HG03095 (cell line): ENCODE results near the gene ERVW-1.
"Not testable (repeated sequence)": the region's sequence is repeated elsewhere in the genome, so short reads cannot be mapped to it uniquely, and the experiment has no call there.

ENCODE experiments used
- ATAC-seq: cut with Tn5 transposase; IDR thresholded peaks from one replicate; pipeline ENCODE4 v1.9.1; 2021; ENCODE audit warnings: moderate library complexity; ENCODE audit not compliant: unreplicated experiment

Gene ERVW-1

DNA sequence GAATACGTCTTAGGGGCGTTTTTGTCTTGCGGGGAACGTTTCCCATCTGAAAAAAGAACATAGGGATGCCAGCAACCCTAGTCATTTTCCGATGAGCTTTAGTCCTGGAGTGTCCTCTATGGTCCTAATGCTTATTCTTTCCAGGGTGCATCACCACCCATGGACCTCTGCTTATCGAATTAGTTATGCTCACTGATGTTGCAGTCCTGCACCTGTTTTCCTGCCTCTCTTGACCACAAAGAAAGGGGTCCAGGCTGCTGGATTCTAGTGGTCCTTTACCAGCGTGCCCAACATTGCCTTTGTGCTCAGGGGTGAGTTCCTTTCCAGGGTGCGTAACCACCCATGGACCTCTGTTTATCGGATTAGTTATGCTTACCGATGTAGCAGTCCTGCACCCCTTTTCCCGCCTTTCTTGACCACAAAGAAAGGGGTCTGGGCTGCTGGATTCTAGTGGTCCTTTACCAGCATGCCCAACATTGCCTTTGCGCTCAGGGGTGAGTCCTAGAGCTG, 2.4 kb downstream of the ERVW-1 start:
- not testable (repeated sequence) for ATAC-seq

DNA sequence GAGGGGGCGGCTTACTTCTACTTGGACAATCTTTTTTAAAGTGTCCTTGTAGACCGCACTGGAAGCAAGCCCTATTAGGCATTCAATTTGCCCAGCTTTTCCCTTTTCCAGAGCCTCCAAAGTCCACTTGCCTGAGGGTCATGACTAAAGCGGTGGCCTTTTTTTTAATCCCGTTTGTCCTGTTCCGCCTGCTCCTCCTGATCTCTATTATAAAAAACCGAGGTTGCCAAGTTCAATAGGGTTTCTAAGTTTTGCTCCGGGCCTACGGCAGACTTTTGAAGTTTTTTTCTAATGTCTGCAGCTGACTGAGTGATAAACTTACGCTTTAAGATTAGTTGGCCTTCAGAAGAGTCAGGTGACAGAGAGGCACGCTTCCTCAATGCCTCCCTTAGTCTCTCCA, 3.8 kb downstream of the ERVW-1 start:
- not testable (repeated sequence) for ATAC-seq

DNA sequence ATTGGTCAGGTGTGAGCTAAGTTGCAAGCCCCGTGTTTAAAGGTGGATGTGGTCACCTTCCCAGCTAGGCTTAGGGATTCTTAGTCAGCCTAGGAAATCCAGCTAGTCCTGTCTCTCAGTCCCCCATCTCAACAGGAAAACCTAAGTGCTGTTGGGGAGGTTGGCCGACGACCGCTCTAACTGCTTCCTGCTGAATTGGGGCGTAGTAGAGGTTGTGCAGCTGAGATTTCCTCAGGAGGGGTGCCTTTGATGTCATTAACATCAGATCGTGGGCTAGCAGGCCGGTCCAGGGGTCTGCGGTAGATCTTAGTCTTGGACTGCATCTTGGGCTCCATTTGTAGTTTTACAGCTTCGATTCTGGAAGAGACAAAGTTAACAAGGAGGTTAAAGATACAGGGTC, 9.2 kb downstream of the ERVW-1 start:
- ATAC-seq, result not testable (repeated sequence)

DNA sequence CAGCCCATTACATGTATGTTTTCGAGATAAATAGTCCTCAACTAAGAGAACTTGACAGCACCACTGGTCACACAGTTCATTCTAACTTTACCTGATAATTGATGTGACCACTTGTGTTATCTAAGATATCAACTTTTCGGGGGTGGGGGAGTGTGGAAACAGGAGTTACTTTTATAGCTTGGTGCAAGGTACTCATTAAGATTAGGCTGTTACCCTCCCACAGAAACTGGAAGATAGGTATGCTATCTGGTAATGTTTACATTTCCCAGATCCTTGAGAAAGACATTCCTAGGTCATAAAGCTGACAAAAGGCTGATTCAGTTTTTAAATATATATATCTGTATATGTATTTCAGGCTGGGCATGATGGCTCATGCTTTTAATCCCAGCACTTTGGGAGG, 11.1 kb downstream of the ERVW-1 start:
- no peak for ATAC-seq

DNA sequence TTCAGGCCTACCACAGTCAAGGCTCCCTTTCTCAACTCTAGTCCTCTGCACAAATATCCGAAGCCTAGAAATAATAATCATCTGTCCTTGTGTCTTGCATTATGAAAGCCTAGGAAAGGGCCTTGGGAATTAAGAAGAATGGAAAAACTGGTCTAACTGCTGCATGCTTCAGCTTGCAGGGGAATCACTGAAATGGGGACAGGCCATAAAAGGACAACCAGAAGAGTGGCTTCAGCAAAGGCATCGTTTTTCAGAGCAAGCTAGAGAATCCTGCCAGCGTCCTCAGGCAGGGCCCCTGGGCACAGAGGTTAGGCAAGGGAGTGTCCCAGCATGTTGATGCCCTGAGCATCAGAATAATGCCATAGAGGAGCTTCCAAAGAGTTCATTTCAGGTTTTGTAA, 13.2 kb downstream of the ERVW-1 start:
- no peak for ATAC-seq

DNA sequence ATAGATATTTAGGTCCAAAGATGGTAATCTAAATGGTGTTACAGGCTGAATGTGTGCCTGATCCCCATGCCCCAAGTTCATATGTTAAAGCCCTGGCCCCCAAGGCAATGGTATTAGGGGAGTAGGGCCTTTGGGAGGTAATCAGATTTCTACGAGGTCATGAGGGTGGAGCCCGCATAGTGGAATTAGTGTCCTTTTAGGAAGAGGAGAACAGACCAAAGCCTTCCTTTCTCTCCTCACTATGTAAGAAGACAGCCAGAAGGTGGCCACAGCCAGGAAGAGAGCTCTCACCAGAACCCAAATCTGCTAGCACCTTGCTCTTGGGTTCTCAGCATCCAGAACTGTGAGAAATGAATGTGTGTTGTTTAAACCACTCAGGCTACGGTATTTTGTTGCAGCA, 15.2 kb downstream of the ERVW-1 start:
- ATAC-seq, result no peak

DNA sequence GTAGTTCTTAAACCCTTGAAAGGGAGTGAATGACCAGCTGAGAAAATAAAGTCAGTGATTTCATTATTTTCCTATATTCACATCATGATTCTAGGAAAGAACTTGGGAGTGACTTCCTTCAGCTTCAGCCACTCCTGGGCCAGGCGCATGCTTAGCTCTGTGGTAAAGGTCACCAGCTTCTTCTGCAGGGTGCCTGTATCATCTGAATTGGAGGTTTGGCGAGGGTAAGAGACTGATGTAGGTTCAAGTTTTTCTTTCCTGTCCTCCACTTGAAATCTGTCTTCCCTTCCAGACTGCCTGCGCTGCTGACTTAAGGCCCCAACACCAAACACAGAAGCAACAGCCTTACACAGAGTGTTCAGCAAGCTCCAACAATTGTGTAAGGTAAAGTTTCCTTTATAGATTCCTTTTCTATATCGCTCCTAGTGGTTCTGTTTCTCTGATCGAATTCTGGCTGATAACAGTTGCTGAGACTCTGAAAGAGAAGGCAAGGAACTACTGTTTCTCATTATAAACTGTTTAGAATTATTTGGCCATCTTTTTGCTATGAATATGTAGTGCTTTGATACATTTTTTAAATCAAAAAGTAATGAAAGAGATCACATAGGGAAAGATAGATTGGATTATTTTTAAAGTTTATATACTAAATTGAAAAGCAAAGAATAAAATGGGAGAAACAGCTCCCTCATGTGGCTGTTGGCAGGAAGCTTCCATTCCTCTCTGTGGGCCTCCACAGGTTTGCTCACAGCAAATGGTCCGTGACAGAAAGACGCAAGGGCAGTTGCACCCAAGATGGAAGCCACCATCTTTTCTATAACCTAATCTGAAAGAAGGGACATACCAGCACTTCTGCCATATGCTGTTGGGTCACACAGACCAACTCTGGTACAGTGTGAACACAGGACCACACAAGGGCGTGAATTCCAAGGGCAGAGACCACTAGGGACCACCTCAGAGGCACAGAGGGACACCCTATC, 16.4 kb downstream of the ERVW-1 start:
- ATAC-seq, result peak; percentile 74

DNA sequence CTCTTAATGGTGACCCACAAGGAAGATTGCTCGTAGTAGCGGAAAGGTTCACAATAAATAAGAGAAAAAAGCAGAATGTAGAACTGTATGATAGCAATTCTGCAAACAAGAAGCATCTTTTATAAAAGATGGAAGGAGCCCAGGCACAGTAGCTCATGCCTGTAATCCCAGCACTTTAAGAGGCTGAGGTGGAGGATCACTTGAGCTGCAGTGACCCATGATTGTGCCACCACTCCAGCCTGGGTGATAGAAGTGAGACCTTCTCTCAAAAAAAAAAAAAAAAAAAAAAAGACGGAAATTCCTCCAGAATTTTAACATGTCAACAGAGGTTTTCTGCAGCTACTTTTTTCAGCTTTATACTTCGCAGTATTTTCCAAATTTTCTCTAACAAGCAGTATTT, 17.2 kb downstream of the ERVW-1 start:
- no peak for ATAC-seq

DNA sequence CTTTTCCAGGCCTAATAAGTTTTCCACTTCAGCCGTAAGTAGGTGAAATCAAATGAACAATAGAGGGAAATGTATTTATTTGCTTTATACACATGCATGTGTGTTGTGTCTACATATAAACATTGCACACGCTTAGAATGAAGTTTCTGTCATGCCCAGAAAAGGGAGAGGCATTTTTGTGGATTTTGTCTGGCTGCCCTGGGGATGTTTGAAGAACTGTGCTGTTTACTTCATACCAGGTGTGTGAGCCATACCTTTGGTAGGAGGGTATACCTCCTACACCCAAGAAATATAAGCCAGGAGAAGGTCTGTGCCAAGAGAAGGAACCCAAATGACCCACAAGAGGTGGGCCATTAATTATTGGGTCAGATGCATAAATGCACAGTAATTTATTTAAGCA, 17.6 kb downstream of the ERVW-1 start:
- ATAC-seq, result no peak

DNA sequence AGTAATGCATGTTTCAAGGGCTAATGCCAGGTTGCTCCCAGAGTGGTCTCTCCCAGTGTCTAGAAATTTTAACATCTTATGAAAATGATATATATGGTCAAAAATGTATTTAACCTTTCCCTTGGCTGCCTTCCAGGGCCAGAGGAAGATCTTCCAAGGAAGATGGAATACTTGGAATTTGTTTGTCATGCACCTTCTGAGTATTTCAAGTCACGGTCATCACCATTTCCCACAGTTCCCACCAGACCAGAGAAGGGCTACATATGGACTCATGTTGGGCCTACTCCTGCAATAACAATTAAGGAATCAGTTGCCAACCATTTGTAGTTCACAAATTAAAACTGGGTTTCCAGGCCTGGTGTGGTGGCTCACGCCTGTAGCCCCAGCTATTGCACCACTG, 21.5 kb downstream of the ERVW-1 start:
- no peak for ATAC-seq

DNA sequence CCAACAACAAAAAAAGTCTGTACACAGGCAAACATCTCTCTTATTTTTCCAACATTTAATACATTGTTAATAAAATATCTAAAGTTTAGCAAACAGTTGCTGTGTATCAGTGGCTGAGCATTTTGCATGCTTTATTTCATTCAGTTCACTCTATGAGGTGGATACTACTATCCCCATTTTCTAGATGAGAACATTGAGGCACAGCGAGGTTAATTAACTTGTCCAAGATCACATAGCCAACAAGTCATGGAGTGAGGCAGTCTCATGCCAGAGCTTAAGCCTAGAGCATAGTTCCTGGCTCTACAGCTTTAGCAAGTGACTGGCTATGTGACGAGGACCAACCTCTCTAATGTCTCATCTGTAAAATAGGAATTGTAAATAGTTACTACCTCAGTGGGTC, 26.1 kb downstream of the ERVW-1 start:
- ATAC-seq, result no peak

DNA sequence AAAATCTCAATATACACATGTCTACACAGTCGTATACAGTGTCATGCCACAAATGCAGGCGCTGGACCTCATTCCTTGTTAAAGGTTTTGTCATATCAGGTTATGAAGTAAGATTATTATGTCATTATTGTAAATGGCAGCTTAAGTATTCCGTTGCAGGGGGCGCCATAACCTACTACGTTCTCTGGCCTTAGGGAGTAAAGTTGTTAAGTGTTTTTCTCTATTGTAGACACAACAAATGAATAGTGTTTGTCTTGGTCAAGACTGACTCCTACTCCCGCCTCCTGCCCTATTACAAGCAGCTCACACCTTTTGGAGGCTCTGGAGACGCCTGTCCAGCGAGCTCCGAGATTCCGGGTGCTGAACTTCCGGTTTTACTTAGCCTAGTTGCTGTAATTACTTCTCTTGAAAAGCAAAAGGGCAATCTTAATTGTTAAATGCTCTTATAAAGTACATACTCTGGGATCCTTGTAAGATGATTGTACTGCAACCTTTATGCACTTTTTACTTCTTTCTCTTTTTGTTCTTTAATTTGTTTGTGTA, 29.5 kb downstream of the ERVW-1 start:
- ATAC-seq, result peak; percentile 41

DNA sequence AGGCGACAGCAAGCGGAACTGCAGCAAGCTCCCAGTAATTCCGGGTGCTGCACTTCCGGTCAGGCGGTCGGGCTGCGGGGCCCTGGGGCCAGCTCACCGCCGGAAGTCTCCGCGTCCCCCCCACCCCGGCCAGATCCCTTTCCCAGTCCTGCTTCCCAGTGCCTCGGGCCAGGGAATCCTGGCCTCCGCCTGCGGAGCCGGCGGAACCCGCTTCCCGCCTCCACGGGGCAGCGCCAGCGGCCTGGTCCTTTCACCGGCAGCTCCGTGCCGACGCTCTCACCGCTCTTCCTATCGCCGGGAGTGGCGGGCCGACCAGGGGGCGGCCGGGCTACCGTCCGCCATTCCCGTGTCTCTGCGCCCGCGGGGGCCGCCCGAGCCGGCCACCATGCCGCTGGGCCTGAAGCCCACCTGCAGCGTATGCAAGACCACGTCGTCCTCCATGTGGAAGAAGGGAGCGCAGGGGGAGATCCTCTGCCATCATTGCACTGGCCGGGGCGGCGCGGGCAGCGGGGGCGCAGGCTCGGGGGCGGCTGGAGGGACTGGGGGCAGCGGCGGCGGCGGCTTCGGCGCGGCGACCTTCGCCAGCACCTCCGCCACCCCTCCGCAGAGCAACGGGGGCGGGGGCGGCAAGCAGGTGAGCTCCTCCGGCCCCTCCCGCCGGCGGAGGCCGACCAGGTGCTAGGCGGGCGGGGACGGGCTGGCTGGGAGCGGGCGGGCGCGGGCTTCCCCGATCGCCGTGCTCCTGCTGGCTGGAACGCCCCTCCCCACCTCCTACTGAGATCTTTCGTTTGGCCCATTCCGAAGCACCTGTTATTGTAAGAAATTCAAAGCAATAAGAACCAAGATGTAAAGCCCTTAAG, 30.2 kb downstream of the ERVW-1 start, which contains the start of gene GATAD1:
TSS of gene GATAD1 (plus strand) at position 138 of the 860 bp plus-strand sequence. CDS start at position 386, 248 bp downstream.
- peak; percentile 81 for ATAC-seq

DNA sequence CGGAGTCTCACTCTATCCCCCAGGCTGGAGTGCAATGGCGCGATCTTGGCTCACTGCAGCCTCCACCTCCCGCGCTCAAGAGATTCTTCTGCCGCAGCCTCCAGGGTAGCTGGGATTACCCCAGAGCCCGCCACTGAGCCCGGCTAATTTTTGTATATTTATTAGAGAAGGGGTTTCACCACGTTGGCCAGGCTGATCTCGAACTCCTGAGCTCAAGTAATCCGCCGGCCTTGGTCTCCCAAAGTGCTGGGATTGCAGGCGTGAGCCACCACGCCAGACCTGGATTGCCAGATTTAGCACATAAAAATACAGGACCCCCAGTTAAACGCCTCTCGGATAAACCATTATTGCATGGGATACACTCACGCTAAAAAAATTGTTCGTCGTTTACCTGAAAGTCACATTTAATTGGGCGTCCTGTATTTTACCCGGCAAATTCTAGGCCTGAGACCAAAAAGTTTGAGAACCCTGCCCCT, 30.8 kb downstream of the ERVW-1 start:
- no peak for ATAC-seq

DNA sequence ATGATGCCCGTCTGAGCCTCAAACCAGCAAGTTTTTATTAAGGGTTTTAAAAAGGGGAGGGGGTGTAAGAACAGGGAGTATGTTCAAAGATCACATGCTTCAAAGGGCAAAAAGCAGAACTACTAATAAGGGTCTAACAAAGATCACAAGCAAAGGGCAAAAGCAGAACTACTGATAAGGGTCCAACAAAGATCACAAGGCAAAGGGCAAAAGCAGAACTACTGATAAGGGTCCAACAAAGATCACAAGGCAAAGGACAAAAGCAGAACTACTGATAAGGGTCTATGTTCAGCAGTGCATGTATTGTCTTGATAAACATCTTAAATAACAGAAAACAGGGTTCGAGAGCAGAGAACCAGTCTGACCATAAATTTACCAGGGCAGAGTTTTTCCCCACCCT, 35.0 kb downstream of the ERVW-1 start:
- ATAC-seq, result not testable (repeated sequence)

DNA sequence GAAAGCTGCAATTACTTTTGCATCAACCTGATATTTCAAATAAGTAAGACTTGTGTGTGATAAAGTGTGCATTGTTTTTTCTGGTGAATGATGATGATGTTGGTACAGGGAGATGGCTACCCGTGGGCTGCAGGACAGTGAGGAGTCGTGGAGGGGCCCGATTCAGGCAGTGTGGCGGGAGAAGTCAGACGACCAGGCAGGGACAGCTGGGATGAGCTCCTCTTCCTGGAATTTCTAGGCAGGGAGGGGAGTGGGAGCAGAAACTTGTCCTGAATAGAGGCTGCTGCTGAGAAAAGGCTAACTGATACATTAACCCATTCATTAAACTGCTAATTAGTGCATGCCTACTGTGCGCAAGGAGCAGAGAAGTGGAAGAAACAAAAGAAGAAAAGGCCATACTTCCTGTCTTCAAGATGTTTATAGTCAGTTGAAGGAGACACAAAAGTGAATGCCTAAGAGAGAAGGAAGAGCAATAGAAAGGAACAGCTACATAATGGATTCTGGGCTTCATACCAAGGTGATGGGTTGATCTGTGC, 39.7 kb downstream of the ERVW-1 start:
- no peak for ATAC-seq

DNA sequence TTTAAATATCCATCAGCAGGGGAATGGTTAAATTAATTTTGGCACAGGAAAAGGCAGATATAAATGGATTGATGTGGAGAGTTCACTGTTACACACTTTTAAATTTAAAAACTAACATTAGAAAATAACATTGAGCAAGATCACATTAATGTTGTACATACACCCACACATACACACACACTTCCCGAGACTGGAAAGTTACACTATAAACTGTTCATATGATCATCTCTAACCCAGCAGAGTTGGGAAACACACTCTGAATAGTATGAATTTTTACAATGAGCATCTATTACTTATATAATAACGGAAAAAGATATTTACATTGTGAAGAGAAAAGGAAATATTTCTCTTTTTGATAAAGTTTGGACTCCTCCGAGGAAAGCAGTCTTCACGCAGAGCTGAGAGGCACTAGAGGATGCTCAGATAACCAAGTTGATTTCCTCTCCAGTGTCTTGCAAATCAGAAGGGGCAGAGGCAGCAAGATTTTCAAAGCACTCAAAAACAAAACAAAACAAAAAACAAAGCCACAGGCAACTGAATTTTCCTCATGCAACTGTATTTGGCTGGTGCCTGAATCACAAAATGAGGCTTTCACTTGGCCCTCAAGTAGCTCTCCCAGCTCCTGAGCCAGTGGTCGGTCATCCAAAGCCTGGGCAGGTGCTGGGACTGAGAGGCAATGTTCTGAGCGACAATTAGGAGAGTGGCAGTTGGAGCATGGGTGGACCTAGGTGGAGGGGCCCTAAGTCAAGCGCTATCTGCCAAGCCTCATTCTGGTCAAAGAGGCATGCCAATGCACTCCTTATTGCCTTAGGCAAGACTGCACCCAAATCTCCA, 40.9 kb downstream of the ERVW-1 start:
- ATAC-seq, result no peak

DNA sequence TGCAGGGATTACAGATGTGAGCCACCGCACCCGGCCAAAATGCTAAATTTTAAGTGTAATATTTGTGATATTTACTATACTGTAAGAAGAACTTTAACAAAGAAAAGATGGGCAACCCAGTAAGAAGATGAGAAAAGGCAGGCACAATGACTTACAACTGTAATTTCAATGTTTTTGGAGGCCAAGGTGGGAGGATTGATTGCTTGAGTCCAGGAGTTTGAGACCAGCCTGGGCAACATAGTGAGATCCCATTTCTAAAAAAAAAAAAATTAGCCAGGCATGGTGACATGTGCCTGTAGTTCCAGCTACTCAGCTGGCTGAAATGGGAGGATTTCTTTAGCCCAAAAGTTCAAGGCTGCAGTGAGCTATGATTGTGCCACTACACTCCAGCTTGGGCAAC, 42.2 kb downstream of the ERVW-1 start:
- no peak for ATAC-seq

DNA sequence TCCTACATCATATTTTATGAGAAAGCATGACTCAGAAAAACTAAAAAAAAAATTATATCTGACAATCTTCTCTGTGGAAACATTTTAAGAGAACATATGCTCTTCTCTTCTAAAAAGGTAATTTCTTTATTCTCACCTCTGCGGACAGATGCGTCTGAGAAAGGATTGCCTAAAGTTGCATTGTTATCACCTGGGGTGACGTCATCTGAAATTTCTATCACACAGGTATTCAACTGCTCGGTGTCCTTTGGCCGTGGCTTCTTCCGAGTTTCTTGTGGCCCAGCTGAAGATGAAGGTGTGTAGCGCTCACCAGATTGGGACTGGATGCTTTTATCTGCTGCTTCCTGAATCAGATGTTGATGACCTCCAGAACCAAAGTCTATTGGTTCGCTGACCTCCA, 44.7 kb downstream of the ERVW-1 start:
- no peak for ATAC-seq
